HG03108 (cell line): ENCODE measurements around the gene SORCS2.

Experiments used
- ATAC-seq: cut with Tn5 transposase; IDR thresholded peaks from one replicate; pipeline ENCODE4 v1.9.1; 2021; ENCODE audit warnings: moderate library complexity; ENCODE audit not compliant: unreplicated experiment

SORCS2 gene

DNA sequence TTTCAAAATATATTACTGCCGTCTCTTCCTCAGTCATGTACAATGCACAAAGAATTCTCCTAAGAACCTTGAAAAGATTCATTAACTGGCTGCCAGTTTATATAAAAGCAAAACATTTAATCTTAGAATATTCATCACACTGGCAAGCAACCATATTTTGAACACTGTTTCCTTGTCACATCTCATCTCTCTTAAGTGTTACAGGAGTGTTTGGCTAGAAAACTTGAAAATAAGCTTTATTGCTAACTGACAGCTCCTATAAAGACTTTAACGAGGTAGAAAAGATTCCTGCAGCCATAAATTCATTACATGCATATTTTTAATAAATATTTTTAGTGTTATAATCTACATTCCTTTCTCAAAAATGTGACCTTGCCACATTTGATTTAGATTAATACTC is 597.7 kb downstream of the SORCS2 start:
- ATAC-seq: no peak

GRCh38 chr4:7790999-7791398 is 598.7 kb downstream of the SORCS2 start:
- no peak for ATAC-seq
